Left ventricle myocardium superior (tissue), 1 donor: ENCODE data around the gene MYL11. TPM values are rescaled to one million over a fixed set of nuclear protein-coding genes. Genes with fewer than 3 reads are reported as not detected.

ENCODE experiments used
- ATAC-seq: fragments of 200-7000 bp; cut with Tn5 transposase; one replicate; pipeline ENCODE4 v1.9.1; 2020; ENCODE audit warnings: mild to moderate bottlenecking, moderate library complexity
- DNase-seq: peaks from one replicate; pipeline ENCODE4 v3.0.0-alpha.2; 2020
- intact Hi-C: fragments of 100-400 bp; cut with micrococcal nuclease; formaldehyde crosslinking; loops from one replicate; pipeline ENCODE4 v1.11.0; 2022
- total RNA-seq: library from RNA; stranded (reverse); fragmentation: NEBNext Ultra II Directional; extraction: Animal tissue kit (Norgen Biotek cat#: 25700); gene quantifications from one replicate; pipeline ENCODE4 v1.2.1, GENCODE V29; 2021
- donor health status: DM: no; HTN: yes; CAD: no; lungs with severe emphysema.

MYL11 gene
- total RNA-seq, 1 donor from 2014 or later = not detected

DNA sequence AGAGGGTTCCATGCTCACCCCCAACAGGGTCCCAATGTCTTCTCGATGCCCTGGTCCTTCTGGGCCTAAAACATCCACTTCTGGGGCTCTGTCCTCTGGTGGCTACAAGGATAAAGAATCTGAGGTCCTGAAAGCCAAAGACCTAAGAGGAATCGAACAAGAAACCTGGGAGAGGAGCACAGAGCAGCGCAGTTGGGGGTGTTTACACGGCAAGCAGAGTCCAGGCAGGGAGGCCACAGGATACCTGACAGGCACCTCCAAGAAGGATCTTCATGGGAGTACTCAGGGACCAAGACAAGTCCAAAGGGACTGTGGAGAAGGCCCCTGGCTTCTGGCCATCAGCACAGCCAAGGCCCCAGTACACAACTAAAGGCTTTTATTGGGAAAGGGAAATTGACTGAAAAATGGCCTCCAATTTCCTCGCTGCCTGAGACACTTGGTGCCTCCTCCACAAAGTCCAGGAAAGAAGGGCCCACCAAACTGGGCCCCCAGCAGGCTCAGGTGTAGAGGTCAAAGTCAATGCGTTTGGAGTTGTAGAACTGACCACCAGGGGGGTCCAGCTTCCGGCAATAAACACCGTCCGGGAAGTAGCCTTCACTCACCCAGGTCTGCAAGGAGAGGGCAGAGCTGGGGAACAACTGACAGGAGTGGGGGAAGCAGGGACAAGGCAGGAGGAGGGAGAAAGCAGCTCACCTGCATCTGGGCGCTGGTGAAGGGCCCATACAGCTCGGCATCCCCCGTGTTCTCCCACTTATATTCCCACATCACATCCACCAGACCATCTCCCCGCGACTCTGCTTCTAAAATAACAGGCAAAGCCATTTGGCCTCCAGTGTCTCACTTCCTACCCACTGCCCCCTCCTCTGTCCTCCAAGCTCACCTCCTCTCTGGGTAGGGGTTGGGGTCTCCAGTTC lies 21.9 kb upstream of the MYL11 start:
- intact Hi-C loops = no loop called here
- DNase-seq = no peak

DNA sequence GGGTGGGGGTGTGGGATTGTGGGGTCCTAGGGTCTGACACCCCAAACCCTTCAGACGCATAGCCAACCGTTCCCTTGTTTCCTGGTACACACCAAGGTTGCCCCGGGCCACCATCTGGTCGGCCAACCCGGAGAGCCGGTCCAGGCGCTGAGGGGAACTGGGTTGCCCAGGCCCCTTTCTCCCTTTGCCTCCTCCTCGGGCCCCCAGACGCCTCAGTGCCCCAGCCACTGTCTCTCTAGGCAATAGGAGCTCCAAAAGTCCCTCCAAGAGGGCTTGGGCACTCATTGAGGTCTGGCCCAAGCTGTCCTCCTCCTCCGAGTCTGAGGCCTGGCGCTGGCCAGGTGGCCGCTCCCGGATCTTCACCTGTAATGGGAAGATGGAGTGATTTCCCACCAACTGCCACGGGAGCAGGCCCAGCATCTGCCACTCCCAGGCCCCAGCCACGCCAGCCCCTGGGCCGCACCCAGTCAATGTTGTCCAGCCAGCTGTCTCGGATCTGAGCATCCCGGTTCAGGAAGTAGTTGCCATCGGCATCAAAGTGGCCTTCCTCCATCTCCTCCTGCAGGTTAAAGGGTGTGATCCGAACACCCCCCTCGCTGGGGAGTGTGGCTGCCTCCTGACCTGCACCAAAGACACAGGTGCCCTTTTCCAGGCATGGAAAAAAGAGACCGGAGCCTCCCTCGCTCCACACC lies 21.0 kb upstream of the MYL11 start:
- DNase-seq = no peak
- intact Hi-C loops = no loop called here

More for the DNA sequence above, 21.9 kb upstream of the MYL11 start:
- no peak for ATAC-seq

DNA sequence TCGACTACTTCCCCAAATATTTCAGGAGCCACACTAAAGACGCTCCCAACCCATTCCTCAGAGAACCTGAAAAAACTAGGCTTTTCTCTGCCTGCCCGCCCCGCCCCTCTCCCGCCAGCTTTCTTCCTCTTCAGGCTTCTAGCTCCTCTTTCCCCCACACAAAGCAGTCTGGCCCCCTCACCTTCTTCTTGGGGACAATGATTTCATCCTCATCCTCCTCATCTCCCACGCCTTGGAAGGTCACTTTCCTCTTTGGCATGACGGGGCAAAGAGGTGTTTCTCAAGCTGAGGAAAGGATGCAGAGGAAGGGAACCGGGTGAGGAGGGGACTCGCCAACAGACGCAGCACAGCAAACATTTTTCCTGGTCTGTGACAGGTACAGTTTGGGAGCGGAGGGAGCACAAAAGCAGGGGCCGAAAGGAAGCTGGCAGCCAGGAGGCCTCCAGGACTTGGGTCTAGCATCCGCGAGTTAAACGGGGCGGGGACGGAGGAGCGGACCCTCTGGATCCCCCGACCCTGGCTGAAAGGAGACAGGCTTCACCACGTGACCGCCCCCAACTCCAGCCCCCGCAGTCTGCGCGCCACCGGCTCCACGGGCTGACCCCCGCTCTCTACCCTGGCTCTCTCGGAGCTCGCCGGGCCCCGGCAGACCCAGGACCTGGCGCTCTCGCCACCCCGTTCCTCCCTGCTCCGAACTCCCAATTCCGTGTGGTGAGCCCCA lies 20.0 kb upstream of the MYL11 start:
- ATAC-seq (peak; percentile 11), DNase-seq (no peak)
- intact Hi-C loops = no loop called here

More for the DNA sequence above, 21.0 kb upstream of the MYL11 start:
- ATAC-seq = no peak

DNA sequence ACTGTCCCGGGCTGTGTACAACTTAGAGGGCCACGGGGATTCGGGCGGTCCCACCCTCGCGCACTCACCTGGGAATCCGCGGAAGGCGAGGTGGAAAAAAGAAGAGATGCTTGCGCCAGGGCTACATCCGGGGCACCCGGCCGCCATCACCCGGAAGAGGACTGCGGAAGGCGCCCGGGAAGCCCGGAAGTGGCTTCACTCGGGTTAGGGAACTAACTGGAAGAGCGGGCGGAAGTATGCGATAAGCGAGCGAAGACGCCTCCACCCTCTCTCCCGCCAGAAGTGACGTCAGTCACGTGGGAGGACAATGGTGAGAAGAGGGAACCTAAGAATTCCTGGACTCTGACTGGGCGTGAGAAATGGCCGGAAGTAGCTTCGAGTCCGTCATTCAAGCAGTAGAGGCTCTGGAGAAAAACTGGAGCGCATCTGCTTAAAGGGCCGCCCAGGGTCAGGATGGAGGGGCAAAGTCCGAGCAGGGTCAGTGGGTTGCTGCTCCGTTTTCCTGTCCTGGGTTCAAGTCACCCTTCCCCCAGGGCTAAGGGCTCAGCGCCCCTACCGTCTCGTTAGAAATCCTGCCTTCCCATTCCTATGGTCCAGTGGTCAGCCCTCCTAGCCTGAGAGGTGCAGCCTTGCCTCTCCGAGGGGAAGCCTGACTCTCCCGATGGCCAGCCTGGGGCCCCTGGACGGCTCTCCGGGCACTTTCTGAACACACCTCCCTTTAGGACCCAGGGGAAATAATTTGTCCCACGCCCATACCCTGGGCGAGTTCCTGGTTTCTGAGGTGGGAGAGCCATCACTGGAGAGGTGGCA lies 19.3 kb upstream of the MYL11 start, which contains the start of gene CD2BP2:
Gene CD2BP2 (minus strand): TSS at position 165 of the 810 bp plus-strand sequence. CDS start 627 bp downstream, outside the sequence.
- ATAC-seq (peak; percentile 90), DNase-seq (peak; percentile 95)
- intact Hi-C loops = no loop called here

DNA sequence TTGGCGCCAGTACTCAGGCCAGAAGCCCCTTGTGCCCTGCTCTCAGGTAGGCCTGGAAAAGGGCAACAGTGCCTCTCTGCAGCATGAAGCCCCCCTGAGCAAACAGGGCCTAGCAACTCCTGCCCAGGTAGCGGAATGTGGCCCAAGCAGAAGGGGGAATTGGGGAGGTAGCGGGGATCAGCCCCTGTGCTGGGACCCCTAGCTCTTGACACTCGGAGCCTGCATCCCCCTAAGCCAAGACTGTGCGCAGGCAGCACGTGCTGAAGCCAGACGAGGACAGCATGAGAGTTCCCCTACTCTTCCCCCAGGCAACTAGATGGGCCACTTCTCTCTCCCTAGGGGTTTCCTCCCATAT lies 18.7 kb upstream of the MYL11 start:
- ATAC-seq (no peak), DNase-seq (no peak)
- intact Hi-C loops = no loop called here

DNA sequence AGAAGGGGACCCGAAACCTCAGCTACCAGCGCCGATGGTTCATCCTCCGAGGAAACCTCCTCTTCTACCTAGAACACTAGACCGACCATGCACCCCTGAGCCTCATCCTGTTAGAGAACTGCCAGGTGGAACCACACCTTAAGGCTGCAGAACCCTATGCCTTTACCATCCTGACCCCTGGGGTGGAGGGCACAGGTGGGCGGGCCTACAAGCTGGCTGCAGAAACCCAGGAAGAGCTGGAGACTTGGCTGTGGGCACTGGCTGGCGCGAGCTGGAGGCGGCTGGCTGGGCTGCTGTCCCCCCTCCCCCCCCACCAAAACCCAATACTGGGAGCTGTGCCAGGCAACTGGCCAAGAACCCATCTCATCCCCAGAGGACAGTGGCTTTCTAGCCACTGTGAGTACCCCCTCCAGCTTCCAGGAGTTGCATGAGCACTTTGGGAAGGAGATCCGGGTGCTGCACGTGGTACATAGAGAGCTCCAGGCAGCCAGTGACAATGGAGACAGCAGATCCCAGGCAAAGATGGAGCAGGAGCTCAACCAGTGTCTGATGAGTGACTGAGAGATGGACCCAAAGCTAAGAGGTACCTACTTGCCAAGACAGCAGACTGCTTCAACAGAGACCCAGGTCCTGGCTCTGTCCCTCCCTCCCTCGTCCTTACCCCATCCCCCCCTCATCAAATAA lies 18.1 kb upstream of the MYL11 start:
- peak; percentile 46 for DNase-seq
- ATAC-seq = no peak
- intact Hi-C loops = no loop called here

DNA sequence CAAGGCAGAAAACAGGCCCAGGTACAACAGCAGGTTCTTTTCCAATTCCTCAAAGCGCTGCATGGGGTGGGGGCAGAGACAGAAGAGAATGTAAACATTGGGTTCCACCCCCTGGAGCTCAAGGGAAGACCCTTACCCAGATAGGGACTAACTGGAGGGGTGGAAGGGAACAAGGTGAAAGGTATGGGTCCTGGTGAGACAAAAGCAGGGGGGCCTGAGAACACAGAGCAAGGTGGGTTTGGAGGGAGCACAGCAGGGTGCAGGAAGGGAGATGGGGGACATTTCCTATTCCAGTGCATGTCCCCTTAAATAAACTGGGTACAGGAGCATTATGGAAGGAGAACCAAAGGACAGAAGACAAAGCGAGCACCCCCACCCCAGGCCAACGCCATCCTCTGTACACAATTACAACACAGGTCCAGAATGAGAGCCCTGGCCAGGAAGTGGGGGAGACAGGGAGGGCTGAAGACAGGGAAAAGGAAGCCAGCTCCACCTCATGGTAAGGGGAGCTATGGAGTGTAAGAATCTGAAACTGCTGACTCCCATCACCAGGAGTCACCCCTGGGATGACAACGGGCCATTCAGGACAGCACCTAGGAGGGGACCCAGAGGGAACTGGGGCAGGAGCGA lies 17.4 kb upstream of the MYL11 start:
- intact Hi-C loops = no loop called here
- DNase-seq (peak; percentile 10), ATAC-seq (no peak)

DNA sequence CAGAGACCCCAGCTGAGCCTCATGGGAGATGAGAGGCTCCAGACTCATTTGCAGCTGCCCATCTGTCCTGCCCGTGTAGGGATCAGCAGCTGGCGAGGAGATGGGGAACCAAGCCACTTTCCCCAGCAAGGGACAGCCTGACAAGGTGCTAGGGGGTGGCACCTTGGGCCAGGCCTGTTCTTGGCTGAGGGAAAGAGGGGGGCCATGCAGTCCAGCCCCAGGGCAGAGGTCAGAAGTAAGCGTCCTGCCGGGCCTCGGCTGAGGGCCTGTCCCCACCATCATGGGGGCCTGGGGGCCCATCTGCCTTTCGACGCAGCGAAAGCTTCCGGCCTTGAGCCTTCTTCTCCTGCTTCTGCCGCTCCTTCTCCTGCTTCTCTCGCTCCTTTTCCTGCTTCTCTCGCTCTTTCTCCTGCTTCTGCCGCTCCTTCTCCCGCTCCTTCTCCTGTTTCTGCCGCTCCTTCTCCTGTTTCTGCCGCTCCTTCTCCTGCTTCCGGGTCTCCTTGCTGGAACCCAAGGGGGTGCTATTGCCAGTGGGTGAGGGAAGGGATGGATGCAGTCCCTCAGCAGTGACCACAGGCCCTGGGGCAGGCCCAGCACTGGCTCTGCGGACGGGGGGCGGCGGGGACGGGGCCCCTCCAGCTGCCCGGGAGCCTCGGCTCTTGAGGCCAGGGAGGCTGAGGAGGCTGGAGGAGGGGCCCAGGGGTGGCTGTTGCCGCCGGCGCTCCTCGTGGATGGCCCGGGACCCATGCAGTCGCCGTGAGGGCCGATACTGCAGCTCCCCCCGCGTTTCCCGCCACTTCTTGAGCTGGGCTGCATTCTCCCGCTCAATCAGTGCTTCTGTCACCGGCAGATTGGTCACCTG lies 16.7 kb upstream of the MYL11 start:
- peak; percentile 28 for DNase-seq
- intact Hi-C loops = no loop called here
- ATAC-seq = no peak

DNA sequence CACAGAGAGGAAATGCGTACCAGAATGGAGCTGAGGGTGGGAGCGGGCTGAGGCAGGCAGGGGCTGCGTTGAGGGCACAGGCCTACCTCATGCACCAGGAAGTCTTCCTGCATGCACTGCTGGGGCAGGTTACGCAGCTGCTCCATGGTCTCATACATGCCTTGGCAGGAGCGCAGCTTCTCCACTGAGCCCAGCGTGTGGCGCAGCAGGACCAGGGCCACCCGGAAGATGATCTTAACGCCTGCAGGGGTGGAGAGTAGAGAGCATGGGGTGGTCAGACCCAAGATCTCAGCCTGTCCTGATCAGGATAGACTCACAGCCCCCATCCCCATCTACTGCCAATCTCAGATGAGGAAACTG lies 16.0 kb upstream of the MYL11 start:
- ATAC-seq (no peak), DNase-seq (peak; percentile 23)
- intact Hi-C loops = no loop called here

DNA sequence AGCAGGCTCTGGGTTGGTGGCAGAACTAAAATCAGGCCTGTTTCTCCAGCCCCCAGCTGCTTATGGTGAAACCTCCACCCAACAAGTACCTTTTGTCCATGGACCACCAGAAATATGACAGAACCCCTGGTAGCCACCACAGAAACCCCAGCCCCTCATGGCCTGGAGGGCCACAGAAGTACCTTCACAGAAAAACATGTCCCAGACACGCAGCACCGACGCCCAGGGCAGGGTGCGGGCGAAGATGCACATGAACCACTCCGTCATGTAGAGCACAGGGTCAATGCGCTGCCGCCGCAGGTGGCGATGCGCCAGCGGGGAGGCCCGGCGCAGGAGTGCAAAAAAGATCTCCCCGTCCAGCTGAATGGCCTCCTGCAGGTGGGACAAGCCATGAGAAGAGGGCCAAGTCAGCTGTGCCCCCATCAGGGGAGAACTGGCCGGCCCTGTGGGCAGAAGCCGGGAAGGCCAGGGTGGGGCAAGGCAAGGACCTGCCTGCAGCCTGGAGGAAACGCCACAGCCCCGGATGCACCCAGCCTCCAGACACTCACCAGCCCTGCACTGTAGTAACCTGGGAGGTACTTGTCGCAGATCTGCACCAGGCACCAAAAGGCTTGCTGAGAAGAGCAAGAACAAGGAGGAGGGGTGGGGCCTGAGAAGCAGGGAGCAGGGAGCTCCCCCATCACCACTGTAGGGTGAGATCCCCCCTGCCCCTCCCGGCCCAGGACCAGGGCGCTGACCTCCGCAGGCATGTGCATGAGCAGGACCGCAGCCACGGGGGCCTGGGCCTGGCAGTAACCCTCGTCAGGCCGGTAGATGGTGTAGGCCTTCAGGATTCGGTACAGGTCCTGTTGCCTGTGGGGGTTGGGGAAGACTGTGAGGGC lies 15.4 kb upstream of the MYL11 start:
- intact Hi-C loops = no loop called here
- ATAC-seq = no peak
- peak; percentile 0 for DNase-seq

DNA sequence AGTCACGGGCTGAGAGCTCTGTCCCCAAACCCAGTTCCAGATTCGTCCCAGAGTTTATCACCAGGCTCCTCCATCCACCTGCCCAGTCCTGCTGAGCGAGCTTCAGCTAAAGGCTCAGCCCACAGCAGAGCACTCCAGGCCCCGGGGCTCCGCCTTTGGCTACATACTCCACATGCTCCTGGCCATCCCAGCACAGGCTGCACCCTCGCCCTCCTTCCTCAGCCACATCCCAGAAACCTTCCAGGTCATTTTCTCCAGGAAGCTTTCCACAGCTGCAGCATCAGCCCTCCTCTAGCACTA lies 14.8 kb upstream of the MYL11 start:
- intact Hi-C loops = no loop called here

DNA sequence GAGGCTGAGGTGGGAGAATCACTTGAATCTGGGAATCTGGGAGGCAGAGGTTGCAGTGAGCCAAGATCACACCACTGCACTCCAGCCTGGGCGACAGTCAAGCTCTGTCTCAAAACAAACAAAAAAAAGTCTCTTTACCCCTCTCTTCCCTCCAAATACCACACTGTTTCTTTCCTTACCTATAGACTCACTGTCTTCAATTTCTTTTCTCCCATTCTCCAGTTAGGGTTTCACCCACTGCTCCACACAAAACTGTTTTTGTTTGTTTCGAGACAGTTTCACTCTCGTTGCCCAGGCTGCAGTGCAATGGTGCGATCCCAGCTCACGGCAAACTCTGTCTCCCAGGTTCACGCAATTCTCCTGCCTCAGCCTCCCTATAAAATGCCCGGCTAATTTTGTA lies 13.4 kb upstream of the MYL11 start:
- intact Hi-C loops = no loop called here
- DNase-seq (peak; percentile 1), ATAC-seq (no peak)

More for the DNA sequence above, 14.8 kb upstream of the MYL11 start:
- DNase-seq (no peak), ATAC-seq (no peak)

DNA sequence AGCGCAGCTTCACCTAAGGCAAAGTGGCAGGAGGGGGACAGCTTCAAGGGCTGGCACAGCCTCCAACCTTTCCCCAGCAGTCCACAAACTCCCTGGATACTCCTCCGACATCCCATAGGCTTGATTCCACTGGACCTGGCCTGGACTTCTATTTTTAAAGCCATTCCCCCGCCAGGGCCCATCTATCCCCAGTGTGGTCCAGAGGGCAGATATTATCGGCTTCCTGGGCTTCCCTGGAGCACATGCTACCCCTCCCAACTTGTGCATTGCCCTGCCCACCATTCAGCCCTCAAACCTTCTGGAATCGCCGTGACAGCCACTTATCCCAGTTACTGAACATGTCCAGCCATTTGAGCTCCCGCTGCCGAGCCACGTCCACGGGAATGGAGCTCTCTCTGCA lies 9.4 kb upstream of the MYL11 start:
- ATAC-seq (peak; percentile 28), DNase-seq (peak; percentile 24)
- intact Hi-C loops = no loop called here

DNA sequence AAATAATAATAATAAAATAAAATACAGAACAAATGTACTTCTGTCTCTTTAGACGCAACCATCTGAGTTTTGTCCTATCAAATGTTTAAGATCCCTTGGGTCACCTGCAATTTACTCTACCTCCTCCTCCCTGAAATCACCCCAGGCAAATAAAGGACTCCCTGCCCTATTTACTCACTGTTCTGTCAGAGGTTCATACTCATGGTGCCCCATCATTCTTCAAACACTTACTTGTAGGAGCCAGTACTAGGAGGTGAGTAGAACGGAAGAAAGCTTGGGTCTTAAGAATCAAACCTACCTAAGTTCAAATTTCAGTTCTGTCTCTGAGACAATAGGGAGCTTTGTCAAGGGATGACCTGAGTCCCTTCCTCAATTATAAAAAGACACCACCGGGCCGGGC lies 8.1 kb upstream of the MYL11 start:
- intact Hi-C loops = no loop called here
- DNase-seq (no peak), ATAC-seq (no peak)

DNA sequence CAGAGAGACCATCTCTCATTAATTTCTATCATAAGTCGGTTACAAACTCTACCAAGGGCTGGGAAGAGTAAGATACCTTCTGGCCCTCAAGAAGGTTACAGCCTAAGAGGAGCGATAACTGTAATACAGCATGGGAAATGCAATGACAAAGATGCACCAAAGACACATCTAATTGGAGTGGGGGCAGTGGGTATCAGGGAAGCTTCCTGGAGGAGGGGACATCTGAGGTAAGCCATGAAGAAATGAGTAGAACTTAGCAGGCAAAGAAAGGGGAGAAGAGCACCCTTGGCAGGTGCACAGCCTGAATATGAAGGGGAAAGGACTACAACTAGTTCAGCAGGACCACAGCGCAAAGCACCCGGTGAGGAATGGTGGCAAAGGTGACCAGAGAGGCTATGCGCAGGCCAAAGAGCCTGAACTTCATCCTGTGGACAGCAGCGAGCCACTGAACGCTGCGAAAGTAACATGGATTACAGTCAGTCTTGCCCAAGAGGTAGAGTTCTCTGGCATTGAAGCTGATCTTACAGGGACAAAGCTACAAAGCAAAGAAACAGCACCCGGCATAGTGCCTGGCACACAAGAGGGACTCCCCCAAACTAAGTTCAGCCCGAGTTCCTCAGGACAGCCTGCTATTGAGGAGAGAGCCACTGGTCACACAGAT lies 7.1 kb upstream of the MYL11 start:
- ATAC-seq (no peak), DNase-seq (peak; percentile 28)
- intact Hi-C loops = no loop called here
